GM23248 (cell line): ENCODE results near the gene CTNND2. TPM values are rescaled to one million over a fixed set of nuclear protein-coding genes. Genes with fewer than 3 reads are reported as not detected.

Experiments
- DNase-seq: peaks from one replicate; pipeline ENCODE4 v3.0.0-alpha.2; 2015
- H2AFZ ChIP-seq: fragments of 200-600 bp; sonication (generic); 2 replicates; pipeline ENCODE4 v1.6.1; 2016; ENCODE audit warnings: antibody characterized with exemption
- H3F3A ChIP-seq: fragments of 200-600 bp; sonication (generic); 2 replicates; pipeline ENCODE4 v1.6.1; 2016; ENCODE audit warnings: mild to moderate bottlenecking, antibody characterized with exemption, mixed run types; ENCODE audit not compliant: insufficient read depth
- H3K27ac ChIP-seq: fragments of 200-600 bp; sonication (generic); 2 replicates; pipeline ENCODE4 v1.5.1; 2016; ENCODE audit warnings: mild to moderate bottlenecking
- H3K27me3 ChIP-seq: fragments of 200-600 bp; sonication (generic); replicated peaks from 2 replicates; pipeline ENCODE4 v1.6.1; 2016; ENCODE audit warnings: mild to moderate bottlenecking; ENCODE audit not compliant: insufficient read depth
- H3K36me3 ChIP-seq: fragments of 200-600 bp; sonication (generic); 2 replicates; pipeline ENCODE4 v1.6.1; 2016; ENCODE audit warnings: low read depth, mild to moderate bottlenecking
- H3K4me1 ChIP-seq: fragments of 200-600 bp; sonication (generic); 2 replicates; pipeline ENCODE4 v1.6.1; 2016; ENCODE audit warnings: mild to moderate bottlenecking; ENCODE audit not compliant: insufficient read depth
- H3K4me2 ChIP-seq: fragments of 200-600 bp; sonication (generic); one replicate; pipeline ENCODE4 v1.6.1; 2016; ENCODE audit warnings: mild to moderate bottlenecking; ENCODE audit not compliant: unreplicated experiment
- H3K4me3 ChIP-seq: fragments of 200-600 bp; sonication (generic); 2 replicates; pipeline ENCODE4 v1.5.1; 2016; ENCODE audit warnings: mild to moderate bottlenecking
- H3K79me2 ChIP-seq: fragments of 200-600 bp; sonication (generic); 2 replicates; pipeline ENCODE4 v1.6.1; 2016; ENCODE audit warnings: mild to moderate bottlenecking; ENCODE audit not compliant: insufficient read depth
- H3K9ac ChIP-seq: fragments of 200-600 bp; sonication (generic); 2 replicates; pipeline ENCODE4 v1.6.1; 2016; ENCODE audit warnings: mild to moderate bottlenecking
- H3K9me2 ChIP-seq: fragments of 200-600 bp; sonication (generic); 2 replicates; pipeline ENCODE4 v1.6.1; 2016; ENCODE audit warnings: mixed run types, mild to moderate bottlenecking, moderate library complexity; ENCODE audit not compliant: insufficient read depth
- H3K9me3 ChIP-seq: fragments of 200-600 bp; sonication (generic); one replicate; pipeline ENCODE4 v1.6.1; 2017; ENCODE audit warnings: low read depth
- H4K20me1 ChIP-seq: fragments of 200-600 bp; sonication (generic); 2 replicates; pipeline ENCODE4 v1.6.0; 2016; ENCODE audit not compliant: insufficient read depth
- EZH2 ChIP-seq: fragments of 200-600 bp; sonication (generic); IDR thresholded peaks from 2 replicates; pipeline ENCODE4 v1.6.1; 2018; ENCODE audit warnings: antibody characterized with exemption, mild to moderate bottlenecking; ENCODE audit not compliant: insufficient read depth, poor library complexity, severe bottlenecking
- EZH2phosphoT487 ChIP-seq: fragments of 200-600 bp; sonication (generic); IDR thresholded peaks from 2 replicates; pipeline ENCODE4 v1.6.1; 2018; ENCODE audit warnings: antibody characterized with exemption, moderate library complexity, mild to moderate bottlenecking, low read depth; ENCODE audit not compliant: insufficient read depth
- WGBS, 2 experiments: methylation state at CpG; one replicate each; pipeline ENCODE4 v1.1.6; 2015 to 2017; ENCODE audit warnings: low lambda C conversion rate in 2 of 2, low coverage in 1 of 2; ENCODE audit errors: missing lambda C conversion rate in 2 of 2; 5-methylcytosine and 5-hydroxymethylcytosine counted together
- in situ Hi-C: fragments of 300-500 bp; cut with MboI; formaldehyde crosslinking; loops from 2 replicates; pipeline ENCODE4 v1.15.0; 2020
- polyA plus RNA-seq: library from polyadenylated mRNA; unstranded; fragments of >200 nt; fragmentation: Nextera tagmentation; extraction: Ambion mirVana; gene quantifications from 2 replicates; pipeline ENCODE4 v1.2.1, GENCODE V29; 2016
- total RNA-seq: library from RNA; depleted of rRNA; stranded (reverse); fragments of >200 nt; shearing (Covaris generic); gene quantifications from 2 replicates; pipeline ENCODE4 v1.2.3, GENCODE V29; 2014

The CTNND2 gene
- total and polyA plus RNA-seq, 2 experiments from 2014 or later = not detected

DNA sequence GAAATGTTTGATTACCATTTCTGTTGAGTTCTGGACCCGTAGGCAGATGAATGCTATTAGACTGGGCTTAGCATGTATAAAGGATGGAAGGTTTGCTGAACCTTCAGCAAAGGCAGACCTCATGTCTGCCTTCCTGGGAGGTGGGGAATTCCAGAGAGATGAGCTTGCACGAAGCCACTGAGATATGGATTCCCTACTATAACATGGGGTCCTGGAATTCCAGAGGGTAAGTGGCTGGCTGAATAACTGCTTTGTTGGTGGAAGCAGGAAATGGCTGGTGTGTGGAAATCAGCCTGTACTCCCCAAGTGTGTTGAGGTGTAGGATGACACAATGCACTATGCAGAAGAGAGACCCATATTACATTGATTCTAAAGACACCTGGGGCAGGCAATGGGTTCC, 526.4 kb downstream of the CTNND2 start:
- Histone ChIP-seq H2AFZ (no peak overlapping the region), H3K36me3 (no peaks in the 10 kb centered on the region), H3K4me1 (no peaks in the 10 kb centered on the region), H3K27ac (no peak overlapping the region), H3K9ac (no peak overlapping the region), H3K4me2 (no peak overlapping the region), H3K4me3 (no peak overlapping the region), H3K9me2 (no peaks in the 10 kb centered on the region), H4K20me1 (no peaks in the 10 kb centered on the region), H3K79me2 (no peaks in the 10 kb centered on the region), H3F3A (no peaks in the 10 kb centered on the region), H3K27me3 (no peaks in the 10 kb centered on the region), H3K9me3 (no peaks in the 10 kb centered on the region)
- no peak for DNase-seq
- no peak for TF ChIP-seq EZH2
- no peak for TF ChIP-seq EZH2phosphoT487
- WGBS, 2 experiments = 5 to 18% methylated on average over 2 of the region's 2 CpGs
- in situ Hi-C loops = no loop called here

DNA sequence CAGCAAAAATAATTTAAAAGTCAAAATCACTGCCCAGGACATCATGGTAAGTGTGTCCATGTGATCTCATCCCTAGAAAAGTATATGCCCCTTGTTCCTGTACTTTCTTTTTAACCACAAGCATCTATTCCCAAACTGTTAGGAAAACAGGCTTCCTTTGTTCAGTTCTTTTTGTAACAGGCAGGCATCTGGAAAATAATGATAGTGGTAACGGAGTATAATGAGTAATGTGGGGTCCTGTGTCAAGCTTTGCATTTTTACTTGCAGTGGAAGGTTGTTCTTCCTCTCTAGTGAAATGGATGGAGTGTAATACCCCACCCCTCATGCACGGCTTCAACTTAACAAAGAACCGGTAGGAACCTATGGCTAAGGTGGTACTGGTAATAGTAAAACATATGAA, 532.1 kb downstream of the CTNND2 start:
- no peaks in the 10 kb centered on the region for H3K9me3 ChIP-seq
- H3K4me1 ChIP-seq = no peaks in the 10 kb centered on the region
- H3K27ac ChIP-seq = no peak overlapping the region
- no peaks in the 10 kb centered on the region for H3K79me2 ChIP-seq
- no peaks in the 10 kb centered on the region for H3F3A ChIP-seq
- no peaks in the 10 kb centered on the region for H4K20me1 ChIP-seq
- WGBS, 2 experiments = 34 to 55% methylated on average over 3 of the region's 3 CpGs
- no peaks in the 10 kb centered on the region for H3K36me3 ChIP-seq
- no peaks in the 10 kb centered on the region for H3K27me3 ChIP-seq
- no peak overlapping the region for H3K4me3 ChIP-seq
- no peak for DNase-seq
- TF ChIP-seq EZH2 = no peak
- TF ChIP-seq EZH2phosphoT487 = no peak
- H3K9me2 ChIP-seq = no peaks in the 10 kb centered on the region
- in situ Hi-C loops = no loop called here
- H2AFZ ChIP-seq = no peak overlapping the region
- no peak overlapping the region for H3K4me2 ChIP-seq
- no peak overlapping the region for H3K9ac ChIP-seq

DNA sequence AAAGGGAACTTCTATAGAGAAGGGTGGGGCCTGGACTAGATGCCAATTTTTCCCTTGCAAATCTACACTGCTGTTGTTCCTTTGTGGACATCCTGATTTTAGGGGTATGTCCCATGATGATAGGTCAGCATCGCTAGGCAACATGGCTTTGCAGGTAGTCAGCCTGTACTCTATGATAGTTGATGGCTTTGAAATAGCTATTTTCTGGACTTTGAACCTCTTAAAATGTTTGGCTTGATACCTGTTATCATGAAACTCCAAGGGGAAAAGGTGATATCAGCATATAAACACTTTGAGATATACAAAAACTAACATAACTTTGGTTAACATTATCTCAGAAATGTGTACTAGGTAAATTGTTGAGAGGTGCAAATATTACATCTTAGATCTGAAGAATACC, 533.2 kb downstream of the CTNND2 start:
- TF ChIP-seq EZH2 (no peak), EZH2phosphoT487 (no peak)
- in situ Hi-C loops = no loop called here

DNA sequence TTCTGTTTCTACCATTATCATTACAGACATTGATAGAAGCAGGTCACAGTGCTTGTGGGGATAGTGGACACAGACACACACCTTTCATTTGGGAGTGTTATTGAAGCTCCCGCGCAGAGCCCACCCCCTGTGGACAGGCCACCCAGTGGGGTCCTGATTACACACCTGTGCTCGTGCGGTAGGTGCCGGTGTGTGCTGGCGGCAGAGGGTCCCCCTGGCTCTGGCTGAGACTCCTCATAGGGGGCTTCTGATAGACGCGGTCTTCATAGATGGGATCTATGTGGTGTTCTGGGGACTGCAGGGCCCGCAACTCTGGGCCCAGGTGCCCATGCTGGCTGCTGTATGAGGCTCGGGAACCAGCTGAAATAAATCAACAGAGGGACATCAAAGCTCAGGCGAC, 539.7 kb downstream of the CTNND2 start:
- Histone ChIP-seq H2AFZ (no peak overlapping the region), H3F3A (no peaks in the 10 kb centered on the region), H3K4me3 (no peak overlapping the region), H3K4me2 (no peak overlapping the region), H3K4me1 (no peaks in the 10 kb centered on the region), H3K27me3 (no peaks in the 10 kb centered on the region), H4K20me1 (no peaks in the 10 kb centered on the region), H3K9ac (no peak overlapping the region), H3K9me2 (no peaks in the 10 kb centered on the region), H3K9me3 (no peaks in the 10 kb centered on the region), H3K36me3 (no peaks in the 10 kb centered on the region), H3K79me2 (no peaks in the 10 kb centered on the region), H3K27ac (no peak overlapping the region)
- no peak for TF ChIP-seq EZH2
- WGBS, 2 experiments = 48 to 57% methylated on average over 11 of the region's 11 CpGs
- in situ Hi-C loops = no loop called here
- DNase-seq = no peak

More for the DNA sequence above, 533.2 kb downstream of the CTNND2 start:
- Histone ChIP-seq H3K79me2 (no peaks in the 10 kb centered on the region), H4K20me1 (no peaks in the 10 kb centered on the region), H3F3A (no peaks in the 10 kb centered on the region), H3K9ac (no peak overlapping the region), H3K27ac (no peak overlapping the region), H2AFZ (no peak overlapping the region), H3K9me3 (no peaks in the 10 kb centered on the region), H3K36me3 (no peaks in the 10 kb centered on the region), H3K4me1 (no peaks in the 10 kb centered on the region), H3K9me2 (no peaks in the 10 kb centered on the region), H3K27me3 (no peaks in the 10 kb centered on the region), H3K4me3 (no peak overlapping the region), H3K4me2 (no peak overlapping the region)
- DNase-seq = no peak
- WGBS, 2 experiments = 25 to 38% methylated on average over 1 of the region's 1 CpG

DNA sequence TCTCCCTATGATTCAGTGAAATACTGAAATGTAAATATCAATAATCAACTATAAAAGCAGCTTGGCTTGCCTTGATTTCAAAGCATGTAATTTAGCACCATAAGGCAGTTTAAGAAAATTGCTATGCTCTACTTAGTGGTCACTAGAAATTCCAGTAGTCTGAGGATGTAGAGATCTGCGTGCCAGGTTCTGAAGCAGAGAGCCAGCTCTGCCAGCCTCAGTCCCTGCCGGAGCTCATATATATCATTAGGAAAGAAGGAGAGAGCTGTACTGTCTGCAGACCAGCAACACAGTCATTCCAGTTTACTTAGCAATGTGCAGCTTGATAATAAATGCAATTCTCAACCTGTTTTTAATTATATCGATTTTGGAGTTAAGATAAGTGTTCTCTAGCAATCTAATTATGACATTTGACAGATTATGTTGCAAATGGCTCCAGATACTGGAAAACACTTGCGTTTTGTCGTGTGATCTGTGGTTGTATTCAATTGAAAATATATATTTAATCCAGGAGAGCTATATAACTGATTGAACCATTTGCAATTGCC, 540.5 kb downstream of the CTNND2 start:
- Histone ChIP-seq H3K36me3 (no peaks in the 10 kb centered on the region), H3K9me3 (no peaks in the 10 kb centered on the region), H3K4me2 (no peak overlapping the region), H3K9ac (no peak overlapping the region), H3K27ac (no peak overlapping the region), H2AFZ (no peak overlapping the region), H3K27me3 (no peaks in the 10 kb centered on the region), H3K4me3 (no peak overlapping the region), H3F3A (no peaks in the 10 kb centered on the region), H3K4me1 (no peaks in the 10 kb centered on the region), H3K9me2 (no peaks in the 10 kb centered on the region), H3K79me2 (no peaks in the 10 kb centered on the region), H4K20me1 (no peaks in the 10 kb centered on the region)
- no peak for DNase-seq
- TF ChIP-seq EZH2 = no peak
- no peak for TF ChIP-seq EZH2phosphoT487
- in situ Hi-C loops = no loop called here
- 7 to 8% methylated on average over 5 of the region's 5 CpGs for whole genome bisulfite sequencing, 2 experiments
